Activated gamma-delta T cell (primary cell): ENCODE measurements around the gene NCOA1.

ENCODE experiments used
- DNase-seq: peaks from one replicate; lab custom pipeline; 2025; lab: John Stamatoyannopoulos, UW

The NCOA1 gene

GRCh38 chr2:24697792-24698191 lies 206.7 kb downstream of the NCOA1 start:
- no peak for DNase-seq

- no peak for DNase-seq
These were observed 211.7 kb downstream of the NCOA1 start for GRCh38 chr2:24702800-24703199.

- DNase-seq = no peak
These were observed 213.6 kb downstream of the NCOA1 start for GRCh38 chr2:24704692-24705091.

- DNase-seq = no peak
These were observed 216.1 kb downstream of the NCOA1 start for GRCh38 chr2:24707143-24707542.

- no peak for DNase-seq
These were observed 217.6 kb downstream of the NCOA1 start for GRCh38 chr2:24708537-24709152.

- DNase-seq = no peak
These were observed 219.8 kb downstream of the NCOA1 start for GRCh38 chr2:24710806-24711205.

GRCh38 chr2:24711865-24712264 lies 220.8 kb downstream of the NCOA1 start:
- DNase-seq = no peak

- DNase-seq = no peak
These were observed 221.2 kb downstream of the NCOA1 start for GRCh38 chr2:24712296-24712695.

- no peak for DNase-seq
These were observed 226.4 kb downstream of the NCOA1 start for GRCh38 chr2:24717263-24717951.

GRCh38 chr2:24720310-24720709 lies 229.3 kb downstream of the NCOA1 start:
- no peak for DNase-seq

- no peak for DNase-seq
These were observed 230.4 kb downstream of the NCOA1 start for GRCh38 chr2:24721470-24721869.

GRCh38 chr2:24722141-24722790 lies 231.2 kb downstream of the NCOA1 start:
- DNase-seq = no peak

GRCh38 chr2:24723191-24723590 lies 232.1 kb downstream of the NCOA1 start:
- DNase-seq = no peak

GRCh38 chr2:24723665-24724064 lies 232.6 kb downstream of the NCOA1 start:
- DNase-seq = no peak

- DNase-seq = no peak
These were observed 233.2 kb downstream of the NCOA1 start for GRCh38 chr2:24724111-24724775.

- DNase-seq = no peak
These were observed 234.9 kb downstream of the NCOA1 start for GRCh38 chr2:24725956-24726355.

GRCh38 chr2:24730481-24730880 lies 239.4 kb downstream of the NCOA1 start:
- DNase-seq = no peak

GRCh38 chr2:24731040-24731439 lies 240.0 kb downstream of the NCOA1 start:
- no peak for DNase-seq

GRCh38 chr2:24731923-24732322 lies 240.9 kb downstream of the NCOA1 start:
- DNase-seq = no peak

- DNase-seq = no peak
These were observed 243.7 kb downstream of the NCOA1 start for GRCh38 chr2:24734741-24735140.

- no peak for DNase-seq
These were observed 248.4 kb downstream of the NCOA1 start for GRCh38 chr2:24739354-24740025.

GRCh38 chr2:24740142-24740541 lies 249.1 kb downstream of the NCOA1 start:
- no peak for DNase-seq
